ENCODE results near the gene GABRD.

Gene GABRD

DNA sequence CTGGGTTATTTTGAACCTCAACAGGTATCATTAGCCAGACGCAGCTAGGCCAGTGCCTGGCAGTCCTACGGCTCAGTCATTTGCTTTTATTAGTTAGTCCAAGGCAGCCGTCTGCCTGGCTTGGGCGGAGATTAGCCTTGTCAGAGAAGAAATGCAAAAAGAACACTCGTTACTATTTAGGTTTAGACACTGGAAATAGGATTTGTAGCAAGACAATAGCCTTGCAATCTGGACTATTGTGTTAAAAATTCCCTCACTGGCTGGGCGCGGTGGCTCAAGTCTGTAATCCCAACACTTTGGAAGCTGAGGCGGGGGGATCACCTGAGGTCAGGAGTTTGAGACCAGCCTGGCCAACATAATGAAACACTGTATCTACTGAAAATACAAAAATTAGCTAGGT, 20.1 kb downstream of the GABRD start:
- DNase-seq (ENCODE audit: low spot score), result no peak

GRCh38 chr1:2041305-2041704, 22.2 kb downstream of the GABRD start:
- no peak for DNase-seq (ENCODE audit: low spot score)

DNA sequence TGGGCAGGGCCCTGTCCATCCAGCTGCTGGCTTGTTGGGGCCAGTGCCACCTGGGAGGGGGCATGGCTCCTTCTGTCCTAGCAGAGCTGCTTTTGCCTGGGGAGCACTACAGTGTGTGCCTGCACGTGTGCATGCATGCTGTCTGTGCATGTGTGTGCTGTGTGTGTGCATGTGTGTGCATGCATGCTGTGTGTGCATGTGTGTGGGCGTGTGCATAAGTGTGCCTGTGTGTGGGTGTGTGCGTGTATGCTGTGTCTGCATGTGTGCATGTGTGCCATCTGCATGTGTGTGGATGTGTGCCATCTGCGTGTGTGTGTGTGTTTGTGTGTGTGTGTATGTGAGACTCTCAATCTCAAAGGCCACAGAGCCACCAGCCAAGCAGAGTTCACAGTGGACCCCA, 22.7 kb downstream of the GABRD start:
- no peak for DNase-seq (ENCODE audit: low spot score)

GRCh38 chr1:2042830-2043773, 24.0 kb downstream of the GABRD start:
- peak; percentile 56 for DNase-seq (ENCODE audit: low spot score)

DNA sequence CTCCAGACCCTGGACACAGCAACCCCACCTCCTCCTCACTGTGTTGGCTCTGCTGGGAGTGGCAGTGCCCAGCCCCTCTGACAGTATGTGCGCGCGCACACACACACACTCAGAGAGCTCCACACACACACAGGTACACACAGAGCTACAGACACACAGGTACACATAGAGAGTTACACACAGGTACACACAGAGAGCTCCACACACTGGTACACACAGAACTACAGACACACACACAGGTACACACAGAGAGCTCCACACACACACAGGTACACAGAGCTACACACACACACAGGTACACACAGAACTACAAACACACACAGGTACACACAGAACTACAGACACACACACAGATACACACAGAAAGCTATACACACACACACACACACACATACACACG, 24.7 kb downstream of the GABRD start:
- no peak for DNase-seq (ENCODE audit: low spot score)

DNA sequence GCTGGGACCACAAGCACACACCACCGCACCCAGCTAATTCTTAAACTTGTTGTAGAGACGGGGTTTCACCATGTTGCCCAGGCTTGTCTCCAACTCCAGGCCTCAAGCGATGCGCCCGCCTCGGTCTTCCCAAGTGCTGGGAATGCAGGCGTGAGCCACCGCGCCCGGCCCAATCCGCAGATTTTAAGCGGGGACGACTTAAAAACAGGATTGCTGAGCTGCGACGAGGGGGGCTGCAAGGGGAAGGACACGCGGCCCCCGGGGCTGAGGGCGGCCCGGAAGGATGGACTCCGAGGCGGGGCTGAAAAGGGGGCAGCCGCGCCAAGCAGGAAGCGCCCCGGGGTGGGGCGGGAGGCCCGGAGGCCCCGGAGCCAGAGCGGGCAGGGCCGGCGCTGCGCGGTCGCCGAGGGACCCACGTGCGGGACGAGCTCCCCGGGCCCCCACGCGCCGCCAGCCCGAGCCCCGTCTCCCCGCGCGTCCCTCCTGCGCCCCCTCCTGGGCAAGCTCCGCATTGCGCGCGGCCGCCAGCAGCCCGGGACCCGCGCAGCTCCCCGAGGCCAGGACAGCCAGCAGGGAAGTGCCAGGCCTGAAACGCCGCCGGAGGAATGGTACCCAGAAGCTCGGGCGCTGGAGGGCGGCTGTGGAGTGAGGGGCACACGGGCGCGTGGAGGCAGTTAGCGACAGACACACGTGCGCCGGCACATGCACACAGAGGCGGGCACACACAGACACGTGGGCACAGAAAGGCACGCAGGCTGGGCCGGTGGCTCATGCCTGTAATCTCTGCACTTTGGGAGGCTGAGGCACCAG, 25.6 kb downstream of the GABRD start:
- DNase-seq (ENCODE audit: low spot score), result peak; percentile 71

- no peak for DNase-seq (ENCODE audit: low spot score)
Observed at GRCh38 chr1:2045468-2046173, 26.5 kb downstream of the GABRD start.

DNA sequence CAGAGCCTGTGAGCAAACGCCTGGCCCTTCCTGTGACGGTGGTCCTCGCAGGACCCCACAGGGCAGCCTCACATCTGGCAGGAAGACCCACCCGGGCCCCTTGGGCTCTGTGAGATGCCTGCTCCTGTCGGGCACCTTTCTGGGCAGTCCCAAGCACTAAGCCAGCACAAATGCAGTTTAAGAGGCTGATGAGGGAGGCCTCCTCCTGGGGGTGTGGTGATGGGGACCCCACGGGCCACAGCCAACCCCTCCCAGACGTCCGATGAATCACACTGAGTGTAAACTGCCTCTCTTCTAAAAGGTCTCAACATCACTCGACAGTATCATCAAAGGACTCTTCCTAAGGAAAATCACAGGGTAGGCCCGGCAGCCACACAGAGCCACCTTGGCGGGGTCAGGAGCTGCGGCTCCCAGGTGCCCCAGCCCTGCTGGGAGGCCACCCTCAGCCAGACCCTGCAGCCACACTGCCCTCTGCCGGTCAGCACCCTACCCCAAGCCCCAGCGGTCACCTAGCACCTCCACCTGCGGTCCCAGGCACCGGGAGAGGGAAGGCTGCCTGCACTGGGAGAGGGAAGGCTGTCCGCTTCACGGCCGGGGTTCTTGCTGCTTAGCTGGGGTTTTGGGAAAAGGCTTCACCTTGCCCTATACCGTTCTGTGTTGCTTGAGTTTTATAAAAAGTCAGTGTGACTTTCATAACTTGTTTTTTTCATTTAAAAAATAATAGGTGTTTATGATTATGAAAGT, 27.2 kb downstream of the GABRD start:
- DNase-seq (ENCODE audit: low spot score), result peak; percentile 37

DNA sequence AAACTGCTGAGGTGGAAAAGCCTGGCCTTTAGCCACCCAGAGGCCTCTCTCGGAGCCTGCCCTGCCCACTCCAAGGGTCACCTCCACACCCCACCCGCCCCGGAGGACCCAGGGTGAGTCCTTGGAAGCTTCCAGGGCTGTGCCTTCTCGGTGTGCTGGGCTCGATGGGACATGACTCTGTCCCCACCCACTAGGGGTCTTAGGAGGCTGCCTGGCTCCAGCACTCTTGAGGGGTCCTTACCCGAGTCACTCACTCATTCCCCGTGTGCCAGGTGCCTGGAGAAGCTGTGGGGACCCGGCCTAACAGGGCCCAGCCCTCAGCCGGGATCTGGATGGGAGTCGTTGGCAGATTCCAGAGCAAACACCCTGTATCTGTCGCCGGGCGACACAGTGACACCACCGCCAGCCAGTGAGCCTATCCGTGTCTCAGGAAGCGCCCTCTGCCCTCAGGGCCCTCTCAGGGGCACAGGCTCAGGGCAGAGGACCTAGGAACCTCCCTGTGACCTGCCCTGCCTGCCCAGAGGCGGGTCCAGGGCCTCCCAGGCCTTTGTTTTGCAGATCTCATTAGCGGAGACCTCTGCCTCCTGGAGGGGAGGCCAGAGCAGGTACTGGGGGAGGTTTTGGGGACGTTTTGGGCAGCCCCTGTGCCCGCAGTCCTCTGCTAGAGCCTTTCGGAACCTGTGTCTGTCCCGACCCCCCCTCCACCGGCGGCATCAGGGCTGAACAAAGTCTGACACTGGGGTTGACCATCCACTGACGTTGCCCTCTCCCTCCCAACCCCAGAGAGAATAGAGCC, 28.0 kb downstream of the GABRD start:
- no peak for DNase-seq (ENCODE audit: low spot score)

DNA sequence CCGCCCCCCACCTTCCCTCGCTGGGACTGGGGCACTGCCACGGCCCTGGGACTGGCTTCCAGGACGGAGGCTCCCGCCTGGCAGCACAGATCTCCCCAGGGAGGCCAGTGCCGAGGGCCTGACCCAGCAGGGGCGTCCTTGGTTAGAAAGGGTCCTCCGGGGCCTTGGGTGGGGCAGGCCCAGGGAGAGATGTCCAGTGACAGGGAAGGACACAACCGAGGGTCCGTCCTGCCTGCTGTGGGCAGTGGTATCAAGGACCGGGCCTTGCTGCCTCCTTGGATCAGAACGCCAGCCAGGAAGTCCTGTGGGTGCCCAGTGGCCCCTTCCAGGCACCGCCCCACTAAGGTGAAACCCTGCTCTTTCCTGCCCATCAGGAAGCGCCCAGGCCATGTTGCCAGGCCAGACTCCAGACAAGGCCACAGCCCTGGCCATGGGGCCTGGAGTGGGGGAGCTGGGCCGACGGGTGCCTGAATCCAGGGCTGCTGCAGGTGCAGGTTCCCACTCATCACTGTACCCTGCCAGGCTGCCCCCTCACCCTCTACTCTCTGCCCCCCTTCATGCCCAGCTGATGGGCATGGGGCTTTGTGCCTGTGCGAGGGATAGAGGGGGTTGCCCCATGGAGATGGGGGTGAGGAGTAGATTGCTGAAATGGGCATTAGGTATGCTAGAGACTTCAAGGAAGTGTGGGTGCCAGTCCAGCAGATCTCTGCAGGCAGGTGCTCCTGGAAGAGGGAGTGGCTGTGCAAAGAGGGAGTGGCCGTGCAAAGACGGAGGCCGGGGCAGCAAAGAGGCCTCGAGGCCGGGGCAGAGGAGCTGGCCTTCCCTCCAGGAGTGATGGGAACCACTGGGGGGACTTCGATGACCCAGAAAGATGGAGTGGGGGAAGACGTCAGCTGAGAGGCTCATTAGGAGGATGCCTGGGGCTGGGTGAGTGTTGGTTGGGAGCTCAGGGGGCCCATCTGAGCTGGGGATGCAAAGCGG, 28.9 kb downstream of the GABRD start:
- no peak for DNase-seq (ENCODE audit: low spot score)

GRCh38 chr1:2049225-2049717, 30.1 kb downstream of the GABRD start:
- no peak for DNase-seq (ENCODE audit: low spot score)

GRCh38 chr1:2049718-2050431, 30.7 kb downstream of the GABRD start, which contains the start of gene PRKCZ:
Gene PRKCZ, plus strand, starts transcription at chr1:2050411. Its CDS starts 220 bp downstream, at chr1:2050631.
- DNase-seq (ENCODE audit: low spot score), result no peak

GRCh38 chr1:2050461-2050792, 31.3 kb downstream of the GABRD start:
- no peak for DNase-seq (ENCODE audit: low spot score)

DNA sequence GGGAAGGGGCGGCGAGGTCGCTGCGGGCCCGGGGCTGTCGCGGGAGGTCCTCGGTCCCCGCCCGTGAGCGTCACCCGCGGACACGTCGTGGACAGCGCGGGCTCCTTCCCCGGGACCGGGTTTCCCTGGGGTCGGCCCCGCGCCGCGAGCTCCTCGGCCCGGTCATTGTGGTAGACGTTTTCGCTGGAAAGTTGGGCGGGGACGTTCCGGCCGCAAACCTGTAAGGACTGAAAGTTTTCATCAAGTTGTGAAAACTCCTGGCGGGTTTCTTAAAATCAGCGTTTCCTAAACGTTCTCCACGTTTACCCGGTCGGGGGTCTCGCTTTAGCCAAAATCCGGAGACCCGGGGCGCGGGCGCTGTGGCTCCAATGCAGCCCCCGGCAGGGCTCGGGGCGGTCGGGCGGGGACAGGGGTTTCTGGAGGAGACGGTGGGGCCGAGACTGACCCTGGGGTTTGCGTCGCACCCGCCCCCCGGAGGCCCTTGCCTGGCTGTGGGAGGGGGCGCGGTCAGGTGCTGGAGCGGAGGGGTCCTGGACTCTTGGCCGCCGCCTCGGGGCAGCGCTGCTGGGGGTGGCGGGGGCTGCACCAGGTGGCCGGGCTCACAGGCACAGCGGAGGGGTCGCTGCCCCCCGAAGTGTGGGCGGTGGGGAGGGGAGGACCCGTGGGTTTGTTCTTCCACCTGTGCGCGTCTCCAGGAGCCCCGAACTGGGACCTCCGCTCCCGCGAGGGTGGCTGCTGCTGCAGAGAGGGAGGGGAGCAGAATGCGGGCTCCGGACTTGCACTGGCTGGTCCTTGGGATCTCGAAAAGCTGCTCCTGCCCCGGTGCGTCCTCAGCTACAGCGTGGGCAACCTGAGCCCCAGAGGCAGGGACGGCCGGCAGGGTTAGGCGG, 31.9 kb downstream of the GABRD start:
- DNase-seq (ENCODE audit: low spot score), result no peak

DNA sequence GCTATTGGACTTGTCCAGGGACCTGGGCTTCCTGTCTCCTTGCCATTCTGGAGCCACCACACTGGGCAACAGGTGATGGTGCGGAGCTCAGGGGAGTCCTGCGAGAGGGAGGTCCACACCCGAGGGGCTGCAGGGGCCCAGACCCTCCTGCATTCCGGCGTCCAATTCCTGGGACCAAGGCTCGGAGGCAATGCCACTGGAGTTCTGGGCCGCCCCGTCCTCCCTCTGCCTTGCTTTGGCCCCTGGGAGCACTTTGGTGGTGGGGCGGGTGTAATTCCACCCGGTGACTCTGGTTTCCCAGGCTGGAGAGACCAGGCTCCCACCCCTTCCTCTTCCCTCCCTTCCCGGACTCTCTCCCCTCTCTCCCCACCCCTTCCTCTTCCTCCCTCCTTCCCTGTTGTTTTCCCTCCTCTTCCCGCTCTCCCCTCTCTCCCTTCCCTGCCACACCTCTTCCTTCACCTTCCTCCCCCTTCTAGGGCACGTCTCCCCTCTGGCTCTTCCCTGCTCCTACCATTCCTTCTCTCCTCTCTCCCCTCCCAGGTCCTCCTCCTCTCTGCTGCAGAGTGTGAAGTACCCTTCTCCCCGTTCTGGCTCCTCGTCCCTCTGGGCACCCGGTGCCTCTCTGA, 33.0 kb downstream of the GABRD start:
- no peak for DNase-seq (ENCODE audit: low spot score)

DNA sequence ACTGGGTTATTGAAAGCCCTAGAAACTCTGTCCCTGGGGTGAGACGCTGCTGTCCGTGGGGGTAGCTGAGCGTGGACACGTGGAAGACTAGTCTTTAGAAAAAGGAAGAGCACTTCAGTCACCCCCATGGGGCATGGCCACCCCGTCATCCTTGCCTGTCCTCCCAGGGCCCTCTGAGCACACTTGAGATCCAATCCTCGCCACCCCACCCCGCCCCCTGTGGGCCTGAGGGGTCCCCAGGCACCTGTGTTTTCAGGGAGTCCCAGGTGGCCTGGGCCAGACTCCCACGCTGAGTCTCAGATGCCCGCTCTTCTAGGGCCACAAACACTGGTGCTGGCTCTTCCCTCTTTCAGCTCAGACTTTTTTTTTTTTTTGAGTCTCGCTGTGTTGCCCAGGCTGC, 33.6 kb downstream of the GABRD start:
- DNase-seq (ENCODE audit: low spot score), result no peak

DNA sequence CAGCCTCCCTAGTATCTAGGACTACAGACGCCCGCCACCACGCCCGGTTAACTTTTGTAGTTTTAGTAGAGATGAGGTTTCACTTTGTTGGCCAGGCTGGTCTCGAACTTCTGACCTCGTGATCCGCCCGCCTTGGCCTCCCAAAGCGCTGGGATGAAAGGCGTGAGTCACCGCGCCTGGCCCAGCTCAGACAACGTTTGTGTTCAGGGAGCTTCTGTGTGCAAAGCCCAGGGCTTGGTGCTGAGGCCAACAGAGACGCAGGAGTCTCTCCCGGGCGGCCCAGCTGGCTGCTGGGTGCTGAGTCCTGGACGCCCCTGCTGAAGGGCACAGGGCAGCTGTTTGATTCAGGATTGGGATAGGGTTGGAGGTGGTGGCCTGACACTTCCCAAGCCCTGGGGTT, 34.1 kb downstream of the GABRD start:
- no peak for DNase-seq (ENCODE audit: low spot score)
